HepG2 (cell line): ENCODE data around the gene SLC22A23. TPM values are rescaled to one million over a fixed set of nuclear protein-coding genes. Genes with fewer than 3 reads are reported as not detected.

Experiments
- BCL6 ChIP-seq: IDR thresholded peaks from 2 replicates; pipeline ENCODE4 v1.6.1; 2016; ENCODE audit warnings: missing genetic modification reagents, missing compliant biosample characterization
- DPF2 ChIP-seq: sonication (generic); formaldehyde crosslinking; IDR thresholded peaks from 2 replicates; pipeline ENCODE4 v1.4.0; 2020; ENCODE audit warnings: mild to moderate bottlenecking, low read depth, missing genetic modification reagents, borderline replicate concordance
- FOXJ3 ChIP-seq: sonication (generic); formaldehyde crosslinking; IDR thresholded peaks from 2 replicates; pipeline ENCODE4 v1.4.0; 2020; ENCODE audit warnings: missing genetic modification reagents, mild to moderate bottlenecking, borderline replicate concordance
- GPN1 ChIP-seq: sonication (generic); formaldehyde crosslinking; IDR thresholded peaks from 2 replicates; pipeline ENCODE4 v1.5.1; 2020; ENCODE audit warnings: missing genetic modification reagents, borderline replicate concordance
- HDAC2 ChIP-seq: sonication (generic); formaldehyde crosslinking; IDR thresholded peaks from 2 replicates; pipeline ENCODE4 v1.4.0; 2020; ENCODE audit warnings: missing genetic modification reagents
- HMGA1 ChIP-seq: sonication (generic); formaldehyde crosslinking; conservative IDR thresholded peaks from 2 replicates; pipeline ENCODE4 v1.4.0; 2020; ENCODE audit warnings: missing genetic modification reagents
- ISL2 ChIP-seq: sonication (generic); formaldehyde crosslinking; IDR thresholded peaks from 2 replicates; pipeline ENCODE4 v1.5.0; 2020; ENCODE audit warnings: missing genetic modification reagents
- JDP2 ChIP-seq: sonication (generic); formaldehyde crosslinking; IDR thresholded peaks from 2 replicates; pipeline ENCODE4 v1.8.1; 2022; ENCODE audit warnings: missing genetic modification reagents, borderline replicate concordance
- MIXL1 ChIP-seq: IDR thresholded peaks from 2 replicates; pipeline ENCODE4 v1.6.1; 2016
- NFE2L1 ChIP-seq: sonication (generic); formaldehyde crosslinking; IDR thresholded peaks from 2 replicates; pipeline ENCODE4 v1.4.0; 2020; ENCODE audit warnings: missing genetic modification reagents, mild to moderate bottlenecking, borderline replicate concordance
- RARA ChIP-seq: IDR thresholded peaks from 2 replicates; pipeline ENCODE4 v1.6.1; 2016; ENCODE audit warnings: missing genetic modification reagents, missing compliant biosample characterization
- TCF7L2 ChIP-seq: IDR thresholded peaks from 2 replicates; pipeline ENCODE4 v1.6.1; 2011; ENCODE audit warnings: mild to moderate bottlenecking, low read depth, low read length, moderate library complexity
- ZFP36 ChIP-seq: fragments of 150-350 bp; IDR thresholded peaks from 2 replicates; pipeline ENCODE4 v1.6.1; 2018; ENCODE audit warnings: borderline replicate concordance, low read length, low read depth; ENCODE audit not compliant: partially characterized antibody
- ZNF225 ChIP-seq: sonication (generic); formaldehyde crosslinking; IDR thresholded peaks from 2 replicates; pipeline ENCODE4 v1.4.0; 2020; ENCODE audit warnings: mild to moderate bottlenecking, missing genetic modification reagents
- ZNF549 ChIP-seq: sonication (generic); formaldehyde crosslinking; IDR thresholded peaks from 2 replicates; pipeline ENCODE4 v1.5.0; 2020; ENCODE audit warnings: missing genetic modification reagents
- polyA plus RNA-seq, 8 experiments: library from polyadenylated mRNA; depleted of rRNA in 3 of 8; stranded (reverse) in 7 of 8; unstranded in 1 of 8; fragments of >200 nt; fragmentation: Illumina TruSeq in 4 of 8; extraction: Trizol in 4 of 8; gene quantifications; 2 replicates each; pipeline versions ENCODE4 v1.2.1 to v1.2.3, GENCODE V29; 2011 to 2016; ENCODE audit warnings: low read depth in 4 of 8, missing spikeins in 1 of 8, mixed read lengths in 1 of 8; ENCODE audit not compliant: insufficient read depth in 1 of 8
- total RNA-seq, 5 experiments: library from RNA; depleted of rRNA; stranded (reverse); fragments of >200 nt; fragmentation: Illumina TruSeq; extraction: Trizol; gene quantifications; 2 replicates each; pipeline ENCODE4 v1.2.3, GENCODE V29; 2016; ENCODE audit warnings: low read depth in 1 of 5
- TF ChIP-seq, protein P1 (sequence below): sonication (generic); formaldehyde crosslinking; IDR thresholded peaks from 2 replicates; pipeline ENCODE4 v1.4.0; 2020; ENCODE audit warnings: missing genetic modification reagents
- TF ChIP-seq, protein P2 (sequence below): sonication (generic); formaldehyde crosslinking; IDR thresholded peaks from 2 replicates; pipeline ENCODE4 v1.8.1; 2023; ENCODE audit warnings: mild to moderate bottlenecking, missing genetic modification reagents, borderline replicate concordance
- TF ChIP-seq, protein P3 (sequence below), 2 experiments: sonication (generic) in 1 of 2; formaldehyde crosslinking in 1 of 2; IDR thresholded peaks; 2 replicates each; pipeline versions ENCODE4 v1.4.0 to v1.6.1; 2018 to 2020; ENCODE audit warnings: missing genetic modification reagents in 2 of 2, borderline replicate concordance in 1 of 2, low read depth in 1 of 2, mild to moderate bottlenecking in 1 of 2, missing biosample characterization in 1 of 2
- TF ChIP-seq, protein P4 (sequence below): sonication (generic); formaldehyde crosslinking; conservative IDR thresholded peaks from 2 replicates; pipeline ENCODE4 v1.8.0; 2022; ENCODE audit warnings: mild to moderate bottlenecking, moderate library complexity, missing genetic modification reagents

SLC22A23 gene
- total and polyA plus RNA-seq, 2 of the 13 experiments (the other 11 are each of a cell fraction or from before 2014, with no cell fraction given) = 11.8 to 17.5 TPM

- TF ChIP-seq, protein P1, sequence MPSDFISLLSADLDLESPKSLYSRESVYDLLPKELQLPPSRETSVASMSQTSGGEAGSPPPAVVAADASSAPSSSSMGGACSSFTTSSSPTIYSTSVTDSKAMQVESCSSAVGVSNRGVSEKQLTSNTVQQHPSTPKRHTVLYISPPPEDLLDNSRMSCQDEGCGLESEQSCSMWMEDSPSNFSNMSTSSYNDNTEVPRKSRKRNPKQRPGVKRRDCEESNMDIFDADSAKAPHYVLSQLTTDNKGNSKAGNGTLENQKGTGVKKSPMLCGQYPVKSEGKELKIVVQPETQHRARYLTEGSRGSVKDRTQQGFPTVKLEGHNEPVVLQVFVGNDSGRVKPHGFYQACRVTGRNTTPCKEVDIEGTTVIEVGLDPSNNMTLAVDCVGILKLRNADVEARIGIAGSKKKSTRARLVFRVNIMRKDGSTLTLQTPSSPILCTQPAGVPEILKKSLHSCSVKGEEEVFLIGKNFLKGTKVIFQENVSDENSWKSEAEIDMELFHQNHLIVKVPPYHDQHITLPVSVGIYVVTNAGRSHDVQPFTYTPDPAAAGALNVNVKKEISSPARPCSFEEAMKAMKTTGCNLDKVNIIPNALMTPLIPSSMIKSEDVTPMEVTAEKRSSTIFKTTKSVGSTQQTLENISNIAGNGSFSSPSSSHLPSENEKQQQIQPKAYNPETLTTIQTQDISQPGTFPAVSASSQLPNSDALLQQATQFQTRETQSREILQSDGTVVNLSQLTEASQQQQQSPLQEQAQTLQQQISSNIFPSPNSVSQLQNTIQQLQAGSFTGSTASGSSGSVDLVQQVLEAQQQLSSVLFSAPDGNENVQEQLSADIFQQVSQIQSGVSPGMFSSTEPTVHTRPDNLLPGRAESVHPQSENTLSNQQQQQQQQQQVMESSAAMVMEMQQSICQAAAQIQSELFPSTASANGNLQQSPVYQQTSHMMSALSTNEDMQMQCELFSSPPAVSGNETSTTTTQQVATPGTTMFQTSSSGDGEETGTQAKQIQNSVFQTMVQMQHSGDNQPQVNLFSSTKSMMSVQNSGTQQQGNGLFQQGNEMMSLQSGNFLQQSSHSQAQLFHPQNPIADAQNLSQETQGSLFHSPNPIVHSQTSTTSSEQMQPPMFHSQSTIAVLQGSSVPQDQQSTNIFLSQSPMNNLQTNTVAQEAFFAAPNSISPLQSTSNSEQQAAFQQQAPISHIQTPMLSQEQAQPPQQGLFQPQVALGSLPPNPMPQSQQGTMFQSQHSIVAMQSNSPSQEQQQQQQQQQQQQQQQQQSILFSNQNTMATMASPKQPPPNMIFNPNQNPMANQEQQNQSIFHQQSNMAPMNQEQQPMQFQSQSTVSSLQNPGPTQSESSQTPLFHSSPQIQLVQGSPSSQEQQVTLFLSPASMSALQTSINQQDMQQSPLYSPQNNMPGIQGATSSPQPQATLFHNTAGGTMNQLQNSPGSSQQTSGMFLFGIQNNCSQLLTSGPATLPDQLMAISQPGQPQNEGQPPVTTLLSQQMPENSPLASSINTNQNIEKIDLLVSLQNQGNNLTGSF (CRISPR knock-in tag) = no peak
- TF ChIP-seq BCL6 (CRISPR knock-in tag) (peak; percentile 37; the same call in 1 of the 2 replicates), FOXJ3 (CRISPR knock-in tag) (no peak), HMGA1 (no peak), ZNF549 (no peak), DPF2 (CRISPR knock-in tag) (peak; percentile 34; the same call in 1 of the 2 replicates), MIXL1 (no peak), GPN1 (CRISPR knock-in tag) (no peak), JDP2 (no peak), HDAC2 (CRISPR knock-in tag) (0 out of 2 replicates have a peak, but pooled peaks have one; percentile 38), RARA (peak; percentile 47), ISL2 (CRISPR knock-in tag) (no peak), NFE2L1 (CRISPR knock-in tag) (0 out of 2 replicates have a peak, but pooled peaks have one; percentile 74), ZNF225 (peak; percentile 74), ZFP36 (no peak), TCF7L2 (no peak)
- TF ChIP-seq, protein P2, sequence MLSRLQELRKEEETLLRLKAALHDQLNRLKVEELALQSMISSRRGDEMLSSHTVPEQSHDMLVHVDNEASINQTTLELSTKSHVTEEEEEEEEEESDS (CRISPR knock-in tag) = no peak
- TF ChIP-seq, protein P3, sequence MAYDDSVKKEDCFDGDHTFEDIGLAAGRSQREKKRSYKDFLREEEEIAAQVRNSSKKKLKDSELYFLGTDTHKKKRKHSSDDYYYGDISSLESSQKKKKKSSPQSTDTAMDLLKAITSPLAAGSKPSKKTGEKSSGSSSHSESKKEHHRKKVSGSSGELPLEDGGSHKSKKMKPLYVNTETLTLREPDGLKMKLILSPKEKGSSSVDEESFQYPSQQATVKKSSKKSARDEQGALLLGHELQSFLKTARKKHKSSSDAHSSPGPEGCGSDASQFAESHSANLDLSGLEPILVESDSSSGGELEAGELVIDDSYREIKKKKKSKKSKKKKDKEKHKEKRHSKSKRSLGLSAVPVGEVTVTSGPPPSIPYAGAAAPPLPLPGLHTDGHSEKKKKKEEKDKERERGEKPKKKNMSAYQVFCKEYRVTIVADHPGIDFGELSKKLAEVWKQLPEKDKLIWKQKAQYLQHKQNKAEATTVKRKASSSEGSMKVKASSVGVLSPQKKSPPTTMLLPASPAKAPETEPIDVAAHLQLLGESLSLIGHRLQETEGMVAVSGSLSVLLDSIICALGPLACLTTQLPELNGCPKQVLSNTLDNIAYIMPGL (CRISPR knock-in tag; IDR thresholded peaks at IDR 0.05; ENCODE audit: borderline replicate concordance in 1 of 2, low read depth in 1 of 2) = peak; percentile 59 to 85; a peak in 3 of 4 replicates
- TF ChIP-seq, protein P4, sequence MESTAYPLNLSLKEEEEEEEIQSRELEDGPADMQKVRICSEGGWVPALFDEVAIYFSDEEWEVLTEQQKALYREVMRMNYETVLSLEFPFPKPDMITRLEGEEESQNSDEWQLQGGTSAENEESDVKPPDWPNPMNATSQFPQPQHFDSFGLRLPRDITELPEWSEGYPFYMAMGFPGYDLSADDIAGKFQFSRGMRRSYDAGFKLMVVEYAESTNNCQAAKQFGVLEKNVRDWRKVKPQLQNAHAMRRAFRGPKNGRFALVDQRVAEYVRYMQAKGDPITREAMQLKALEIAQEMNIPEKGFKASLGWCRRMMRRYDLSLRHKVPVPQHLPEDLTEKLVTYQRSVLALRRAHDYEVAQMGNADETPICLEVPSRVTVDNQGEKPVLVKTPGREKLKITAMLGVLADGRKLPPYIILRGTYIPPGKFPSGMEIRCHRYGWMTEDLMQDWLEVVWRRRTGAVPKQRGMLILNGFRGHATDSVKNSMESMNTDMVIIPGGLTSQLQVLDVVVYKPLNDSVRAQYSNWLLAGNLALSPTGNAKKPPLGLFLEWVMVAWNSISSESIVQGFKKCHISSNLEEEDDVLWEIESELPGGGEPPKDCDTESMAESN = no peak; the same call in none of the 2 replicates
Measured at GRCh38 chr6:3455569-3456394, 1.1 kb downstream of the SLC22A23 start (continued).
